ENCODE measurements around the gene SIX4. TPM values are rescaled to one million over a fixed set of nuclear protein-coding genes. Genes with fewer than 3 reads are reported as not detected.
A peak's percentile ranks its signal among the peaks of the same experiment; 100 is the strongest.

The SIX4 gene
- total and polyA plus RNA-seq, 5 experiments from 2014 or later: not detected

GRCh38 chr14:60720962-60721325, 3.2 kb downstream of the SIX4 start:
- no peaks in the 10 kb centered on the region for H3K36me3 Mint-ChIP-seq
- H3K4me3 Mint-ChIP-seq: peak overlapping the region; percentile 50 to 91 (median 74)
- POLR2A ChIA-PET: no interaction called here
- no peaks in the 10 kb centered on the region for H3K9me3 Mint-ChIP-seq
- DNase-seq (no peak), ATAC-seq (no peak)
- H3K27ac Mint-ChIP-seq: peak overlapping the region in 3 of 10 donors; percentile 37 to 54 (median 44)
- peaks cover 13 to 32% (median 22%) of the 10 kb centered on the region in 4 donors for H3K4me1 Mint-ChIP-seq
- H3K27me3 Mint-ChIP-seq: peaks cover 32 to 71% (median 50%) of the 10 kb centered on the region in 5 donors

GRCh38 chr14:60720391-60720790, 3.8 kb downstream of the SIX4 start:
- peak overlapping the region in 9 of 10 donors; percentile 41 to 91 (median 74) for H3K4me3 Mint-ChIP-seq
- no peak for ATAC-seq
- H3K27me3 Mint-ChIP-seq: peaks cover 29 to 68% (median 49%) of the 10 kb centered on the region in 5 donors
- no peaks in the 10 kb centered on the region for H3K36me3 Mint-ChIP-seq
- H3K9me3 Mint-ChIP-seq: no peaks in the 10 kb centered on the region
- peaks cover 13 to 32% (median 22%) of the 10 kb centered on the region in 4 donors for H3K4me1 Mint-ChIP-seq
- no peak overlapping the region for H3K27ac Mint-ChIP-seq
- POLR2A ChIA-PET: no interaction called here
- DNase-seq: no peak

GRCh38 chr14:60713513-60713912, 10.6 kb downstream of the SIX4 start:
- Mint-ChIP-seq H3K27me3 (peaks cover 4 to 38% (median 26%) of the 10 kb centered on the region in 5 donors), H3K4me3 (no peak overlapping the region), H3K36me3 (no peaks in the 10 kb centered on the region), H3K4me1 (no peaks in the 10 kb centered on the region), H3K27ac (peak overlapping the region in 1 of 10 donors; percentile 24), H3K9me3 (no peaks in the 10 kb centered on the region)
- no peak for DNase-seq
- POLR2A ChIA-PET: no interaction called here
- no peak for ATAC-seq

GRCh38 chr14:60710494-60710893, 13.7 kb downstream of the SIX4 start:
- H3K4me1 Mint-ChIP-seq: no peaks in the 10 kb centered on the region
- POLR2A ChIA-PET: no interaction called here
- H3K4me3 Mint-ChIP-seq: no peak overlapping the region
- ATAC-seq: no peak
- no peak overlapping the region for H3K27ac Mint-ChIP-seq
- H3K36me3 Mint-ChIP-seq: no peaks in the 10 kb centered on the region
- H3K27me3 Mint-ChIP-seq: peaks cover 5 to 45% (median 18%) of the 10 kb centered on the region in 5 donors
- DNase-seq: no peak
- no peaks in the 10 kb centered on the region for H3K9me3 Mint-ChIP-seq

- ATAC-seq (no peak), DNase-seq (no peak)
- H3K27me3 Mint-ChIP-seq: peaks cover 10 to 43% (median 22%) of the 10 kb centered on the region in 5 donors
- peaks cover 0 to 7% (median 0%) of the 10 kb centered on the region in 9 donors for H3K9me3 Mint-ChIP-seq
- no peaks in the 10 kb centered on the region for H3K36me3 Mint-ChIP-seq
- no peaks in the 10 kb centered on the region for H3K4me1 Mint-ChIP-seq
- H3K27ac Mint-ChIP-seq: no peak overlapping the region
- no peak overlapping the region for H3K4me3 Mint-ChIP-seq
- POLR2A ChIA-PET: no interaction called here
Measured at GRCh38 chr14:60707858-60708257, 16.3 kb downstream of the SIX4 start.

GRCh38 chr14:60705100-60705499, 19.1 kb downstream of the SIX4 start:
- no peak overlapping the region for H3K27ac Mint-ChIP-seq
- peaks cover 3 to 12% (median 10%) of the 10 kb centered on the region in 3 donors for H3K36me3 Mint-ChIP-seq
- DNase-seq (no peak), ATAC-seq (no peak)
- H3K4me1 Mint-ChIP-seq: no peaks in the 10 kb centered on the region
- peaks cover 4 to 29% (median 18%) of the 10 kb centered on the region in 9 donors for H3K9me3 Mint-ChIP-seq
- POLR2A ChIA-PET: no interaction called here
- H3K4me3 Mint-ChIP-seq: no peak overlapping the region
- peaks cover 10 to 43% (median 18%) of the 10 kb centered on the region in 5 donors for H3K27me3 Mint-ChIP-seq

- peaks cover 10 to 53% (median 32%) of the 10 kb centered on the region in 9 donors for H3K9me3 Mint-ChIP-seq
- no peak overlapping the region for H3K27ac Mint-ChIP-seq
- POLR2A ChIA-PET: no interaction called here
- H3K36me3 Mint-ChIP-seq: peaks cover 3 to 22% (median 10%) of the 10 kb centered on the region in 3 donors
- peaks cover 5 to 51% (median 24%) of the 10 kb centered on the region in 5 donors for H3K27me3 Mint-ChIP-seq
- H3K4me1 Mint-ChIP-seq: no peaks in the 10 kb centered on the region
- H3K4me3 Mint-ChIP-seq: no peak overlapping the region
- DNase-seq (no peak), ATAC-seq (no peak)
Measured at GRCh38 chr14:60700598-60700997, 23.6 kb downstream of the SIX4 start.

- ATAC-seq: no peak
- Mint-ChIP-seq H3K9me3 (peaks cover 6 to 26% (median 16%) of the 10 kb centered on the region in 9 donors), H3K27ac (no peak overlapping the region), H3K27me3 (peaks cover 4 to 50% (median 17%) of the 10 kb centered on the region in 5 donors), H3K36me3 (peaks cover 0 to 12% (median under 1%) of the 10 kb centered on the region in 3 donors), H3K4me1 (no peaks in the 10 kb centered on the region), H3K4me3 (no peak overlapping the region)
- POLR2A ChIA-PET: no interaction called here
- no peak for DNase-seq
Measured at GRCh38 chr14:60695327-60695726, 28.8 kb downstream of the SIX4 start.

- DNase-seq: no peak
- H3K27me3 Mint-ChIP-seq: peaks cover 4 to 20% (median 8%) of the 10 kb centered on the region in 5 donors
- H3K36me3 Mint-ChIP-seq: no peaks in the 10 kb centered on the region
- POLR2A ChIA-PET: interaction anchor here (0.6 kb wide), 1 partner anchor 11 kb away, joined by 5 read pairs; no protein-coding TSS in a partner anchor
- no peak overlapping the region for H3K4me3 Mint-ChIP-seq
- H3K9me3 Mint-ChIP-seq: peaks cover 0 to 4% (median 0%) of the 10 kb centered on the region in 9 donors
- no peak for ATAC-seq
- peak overlapping the region in 1 of 10 donors; percentile 81 for H3K27ac Mint-ChIP-seq
- H3K4me1 Mint-ChIP-seq: no peaks in the 10 kb centered on the region
Measured at GRCh38 chr14:60691383-60692113, 32.6 kb downstream of the SIX4 start.

GRCh38 chr14:60686865-60687264, 37.3 kb downstream of the SIX4 start:
- Mint-ChIP-seq H3K27ac (no peak overlapping the region), H3K4me3 (no peak overlapping the region), H3K4me1 (no peaks in the 10 kb centered on the region), H3K36me3 (no peaks in the 10 kb centered on the region), H3K9me3 (peaks cover 0 to 5% (median 0%) of the 10 kb centered on the region in 9 donors), H3K27me3 (peaks cover 0 to 21% (median 6%) of the 10 kb centered on the region in 5 donors)
- POLR2A ChIA-PET: no interaction called here
- DNase-seq (no peak), ATAC-seq (no peak)

GRCh38 chr14:60684203-60684602, 39.9 kb downstream of the SIX4 start:
- H3K36me3 Mint-ChIP-seq: no peaks in the 10 kb centered on the region
- peaks cover 0 to 7% (median 4%) of the 10 kb centered on the region in 9 donors for H3K9me3 Mint-ChIP-seq
- ATAC-seq (no peak), DNase-seq (no peak)
- peak overlapping the region in 1 of 10 donors; percentile 83 for H3K27ac Mint-ChIP-seq
- no peak overlapping the region for H3K4me3 Mint-ChIP-seq
- no peaks in the 10 kb centered on the region for H3K4me1 Mint-ChIP-seq
- POLR2A ChIA-PET: no interaction called here
- peaks cover 0 to 21% (median 6%) of the 10 kb centered on the region in 5 donors for H3K27me3 Mint-ChIP-seq

GRCh38 chr14:60681271-60681670, 42.9 kb downstream of the SIX4 start:
- no peak for DNase-seq
- Mint-ChIP-seq H3K4me1 (no peaks in the 10 kb centered on the region), H3K36me3 (no peaks in the 10 kb centered on the region), H3K4me3 (no peak overlapping the region), H3K27ac (no peak overlapping the region), H3K9me3 (peaks cover 0 to 7% (median 4%) of the 10 kb centered on the region in 9 donors), H3K27me3 (peaks cover 0 to 21% (median 6%) of the 10 kb centered on the region in 5 donors)
- no peak for ATAC-seq
- POLR2A ChIA-PET: no interaction called here

GRCh38 chr14:60680511-60680910, 43.6 kb downstream of the SIX4 start:
- H3K4me3 Mint-ChIP-seq: no peak overlapping the region
- H3K4me1 Mint-ChIP-seq: no peaks in the 10 kb centered on the region
- peaks cover 0 to 7% (median 4%) of the 10 kb centered on the region in 9 donors for H3K9me3 Mint-ChIP-seq
- peaks cover 0 to 19% (median 7%) of the 10 kb centered on the region in 5 donors for H3K27me3 Mint-ChIP-seq
- no peak for DNase-seq
- POLR2A ChIA-PET: interaction anchor here (0.7 kb wide), 1 partner anchor 11 kb away, joined by 5 read pairs; no protein-coding TSS in a partner anchor
- no peak for ATAC-seq
- no peak overlapping the region for H3K27ac Mint-ChIP-seq
- no peaks in the 10 kb centered on the region for H3K36me3 Mint-ChIP-seq

Data from naive thymus-derived CD8-positive, alpha-beta T cell (primary cell).